Loucy (cell line): ENCODE results near the gene CADM1.

Experiments used
- H2AFZ ChIP-seq: fragments of 200-600 bp; sonication (generic); 2 replicates; pipeline ENCODE4 v1.6.0; 2016; ENCODE audit warnings: antibody characterized with exemption, mild to moderate bottlenecking, low read length, moderate library complexity
- H3F3A ChIP-seq: fragments of 200-600 bp; 2 replicates; pipeline ENCODE4 v1.6.0; 2016; ENCODE audit warnings: antibody characterized with exemption, low read depth, mild to moderate bottlenecking
- H3K27me3 ChIP-seq: fragments of 200-600 bp; sonication (generic); 2 replicates; pipeline ENCODE4 v1.6.1; 2014; ENCODE audit warnings: low read length, mild to moderate bottlenecking; ENCODE audit not compliant: insufficient read depth, poor library complexity, severe bottlenecking
- H3K36me3 ChIP-seq: fragments of 200-600 bp; sonication (generic); 2 replicates; pipeline ENCODE4 v1.6.1; 2016; ENCODE audit warnings: low read length; ENCODE audit not compliant: insufficient read depth
- H3K4me1 ChIP-seq: fragments of 200-600 bp; sonication (generic); 2 replicates; pipeline ENCODE4 v1.5.1; 2014; ENCODE audit warnings: low read length, mild to moderate bottlenecking; ENCODE audit not compliant: insufficient read depth, poor library complexity, severe bottlenecking
- H3K4me2 ChIP-seq: fragments of 200-600 bp; sonication (generic); 2 replicates; pipeline ENCODE4 v1.6.0; 2014; ENCODE audit warnings: antibody characterized with exemption, low read length, low read depth, mild to moderate bottlenecking; ENCODE audit not compliant: poor library complexity, severe bottlenecking
- H3K4me3 ChIP-seq: fragments of 200-600 bp; sonication (generic); 2 replicates; pipeline ENCODE4 v1.5.1; 2014; ENCODE audit warnings: low read length, mild to moderate bottlenecking, mixed read lengths; ENCODE audit not compliant: poor library complexity, severe bottlenecking
- H3K79me2 ChIP-seq: fragments of 200-600 bp; sonication (generic); 2 replicates; pipeline ENCODE4 v1.6.1; 2014; ENCODE audit warnings: low read length; ENCODE audit not compliant: insufficient read depth
- H3K9ac ChIP-seq: fragments of 200-600 bp; sonication (generic); 2 replicates; pipeline ENCODE4 v1.6.0; 2014; ENCODE audit warnings: mild to moderate bottlenecking, low read depth, low read length, moderate library complexity; ENCODE audit not compliant: poor library complexity, severe bottlenecking
- H3K9me2 ChIP-seq: fragments of 200-600 bp; sonication (generic); replicated peaks from 2 replicates; pipeline ENCODE4 v1.6.1; 2016; ENCODE audit warnings: low read depth, low read length, mixed read lengths
- H3K9me3 ChIP-seq: fragments of 200-600 bp; sonication (generic); 2 replicates; pipeline ENCODE4 v1.6.1; 2014; ENCODE audit warnings: mild to moderate bottlenecking, antibody characterized with exemption, low read length, low read depth; ENCODE audit not compliant: insufficient read depth
- H4K20me1 ChIP-seq: fragments of 200-600 bp; sonication (generic); 2 replicates; pipeline ENCODE4 v1.6.0; 2014; ENCODE audit warnings: antibody characterized with exemption, low read length, mild to moderate bottlenecking; ENCODE audit not compliant: insufficient read depth, poor library complexity, severe bottlenecking
- CTCF ChIP-seq: fragments of 200-600 bp; sonication (generic); conservative IDR thresholded peaks from 2 replicates; pipeline ENCODE4 v1.5.1; 2014; ENCODE audit warnings: mild to moderate bottlenecking, antibody characterized with exemption, low read length
- EZH2phosphoT487 ChIP-seq: fragments of 200-600 bp; IDR thresholded peaks from 2 replicates; pipeline ENCODE4 v1.6.1; 2018; ENCODE audit warnings: antibody characterized with exemption, mild to moderate bottlenecking, moderate library complexity, borderline replicate concordance

Gene CADM1

GRCh38 chr11:115123641-115124040 is 380.6 kb downstream of the CADM1 start:
- Histone ChIP-seq H3K9ac (no peak overlapping the region), H3K4me2 (no peak overlapping the region), H4K20me1 (no peaks in the 10 kb centered on the region), H2AFZ (no peak overlapping the region), H3K9me2 (no peaks in the 10 kb centered on the region), H3K79me2 (no peaks in the 10 kb centered on the region), H3K4me1 (no peaks in the 10 kb centered on the region), H3K9me3 (no peaks in the 10 kb centered on the region), H3K36me3 (no peaks in the 10 kb centered on the region), H3K4me3 (no peak overlapping the region), H3K27me3 (no peaks in the 10 kb centered on the region), H3F3A (no peaks in the 10 kb centered on the region)
- TF ChIP-seq EZH2phosphoT487 (no peak), CTCF (no peak)

- Histone ChIP-seq H3F3A (no peaks in the 10 kb centered on the region), H3K9me3 (no peaks in the 10 kb centered on the region), H3K4me3 (no peak overlapping the region), H4K20me1 (no peaks in the 10 kb centered on the region), H2AFZ (no peak overlapping the region), H3K36me3 (no peaks in the 10 kb centered on the region), H3K79me2 (no peaks in the 10 kb centered on the region), H3K9me2 (no peaks in the 10 kb centered on the region), H3K27me3 (no peaks in the 10 kb centered on the region), H3K9ac (no peak overlapping the region), H3K4me1 (no peaks in the 10 kb centered on the region), H3K4me2 (no peak overlapping the region)
- TF ChIP-seq CTCF (no peak), EZH2phosphoT487 (no peak)
Observed at GRCh38 chr11:115122274-115122673, 381.9 kb downstream of the CADM1 start.
